T-helper 2 cell treated with Interferon-gamma antibody and Interleukin-4, amounts not matched to agents 5 μg/mL and 100 μg/mL, for 36 hours (primary cell): ENCODE results near the gene C1orf198.

ENCODE experiments used
- DNase-seq: peaks from one replicate; pipeline ENCODE4 v3.0.0; 2021; ENCODE audit warnings: low spot score
- H3K27ac Mint-ChIP-seq: one replicate; pipeline ENCODE4 v1.8.0; 2021; ENCODE audit warnings: mild to moderate bottlenecking, mixed read lengths
- H3K27me3 Mint-ChIP-seq: one replicate; pipeline ENCODE4 v1.8.0; 2021; ENCODE audit warnings: low read depth, mixed read lengths
- H3K36me3 Mint-ChIP-seq: one replicate; pipeline ENCODE4 v1.8.0; 2021; ENCODE audit warnings: low read depth, mixed read lengths
- H3K4me1 Mint-ChIP-seq: one replicate; pipeline ENCODE4 v1.8.0; 2021; ENCODE audit warnings: low read depth, mixed read lengths
- H3K4me3 Mint-ChIP-seq: one replicate; pipeline ENCODE4 v1.8.0; 2022; ENCODE audit warnings: mild to moderate bottlenecking, moderate library complexity, mixed read lengths
- H3K9me3 Mint-ChIP-seq: one replicate; pipeline ENCODE4 v1.8.0; 2021; ENCODE audit warnings: mixed read lengths

C1orf198 gene

GRCh38 chr1:230867903-230868735 is at the start of gene C1orf198:
Gene C1orf198, minus strand, starts transcription at chr1:230868521. Its CDS starts 9 bp downstream, at chr1:230868512.
- Mint-ChIP-seq H3K27me3 (peaks cover 42% of the 10 kb centered on the region), H3K27ac (no peak within 1 kb of the TSS), H3K4me1 (peaks cover 6% of the 10 kb centered on the region), H3K36me3 (no peaks in the 10 kb centered on the region), H3K4me3 (peak within 1 kb of the TSS; percentile 84), H3K9me3 (no peaks in the 10 kb centered on the region)
- DNase-seq, result peak; percentile 66

GRCh38 chr1:230917284-230918135 is 49.2 kb upstream of the C1orf198 start:
- Mint-ChIP-seq H3K4me1 (no peaks in the 10 kb centered on the region), H3K9me3 (no peaks in the 10 kb centered on the region), H3K4me3 (no peak overlapping the region), H3K36me3 (peaks cover 37% of the 10 kb centered on the region), H3K27ac (no peak overlapping the region), H3K27me3 (no peaks in the 10 kb centered on the region)
- DNase-seq, result peak; percentile 54

- H3K27ac Mint-ChIP-seq, result no peak overlapping the region
- H3K36me3 Mint-ChIP-seq, result peaks cover 32% of the 10 kb centered on the region
- H3K4me1 Mint-ChIP-seq, result no peaks in the 10 kb centered on the region
- no peak overlapping the region for H3K4me3 Mint-ChIP-seq
- H3K27me3 Mint-ChIP-seq, result no peaks in the 10 kb centered on the region
- no peaks in the 10 kb centered on the region for H3K9me3 Mint-ChIP-seq
- DNase-seq, result no peak
These were observed 48.4 kb upstream of the C1orf198 start for GRCh38 chr1:230916587-230917283.

GRCh38 chr1:230915078-230915477 is 46.8 kb upstream of the C1orf198 start:
- no peak for DNase-seq
- H3K27ac Mint-ChIP-seq, result no peak overlapping the region
- H3K27me3 Mint-ChIP-seq, result no peaks in the 10 kb centered on the region
- no peaks in the 10 kb centered on the region for H3K4me1 Mint-ChIP-seq
- H3K36me3 Mint-ChIP-seq, result peaks cover 37% of the 10 kb centered on the region
- H3K4me3 Mint-ChIP-seq, result no peak overlapping the region
- H3K9me3 Mint-ChIP-seq, result no peaks in the 10 kb centered on the region

- H3K4me1 Mint-ChIP-seq, result no peaks in the 10 kb centered on the region
- no peaks in the 10 kb centered on the region for H3K9me3 Mint-ChIP-seq
- DNase-seq, result no peak
- no peak overlapping the region for H3K4me3 Mint-ChIP-seq
- H3K27me3 Mint-ChIP-seq, result no peaks in the 10 kb centered on the region
- no peak overlapping the region for H3K27ac Mint-ChIP-seq
- peaks cover 30% of the 10 kb centered on the region for H3K36me3 Mint-ChIP-seq
These were observed 45.2 kb upstream of the C1orf198 start for GRCh38 chr1:230913496-230913895.

- Mint-ChIP-seq H3K4me1 (peaks cover 4% of the 10 kb centered on the region), H3K36me3 (peaks cover 45% of the 10 kb centered on the region), H3K27me3 (no peaks in the 10 kb centered on the region), H3K9me3 (no peaks in the 10 kb centered on the region), H3K27ac (no peak overlapping the region), H3K4me3 (no peak overlapping the region)
- DNase-seq, result no peak
These were observed 42.4 kb upstream of the C1orf198 start for GRCh38 chr1:230910755-230911117.

- no peaks in the 10 kb centered on the region for H3K27me3 Mint-ChIP-seq
- DNase-seq, result no peak
- H3K4me3 Mint-ChIP-seq, result no peak overlapping the region
- H3K4me1 Mint-ChIP-seq, result peaks cover 4% of the 10 kb centered on the region
- H3K9me3 Mint-ChIP-seq, result no peaks in the 10 kb centered on the region
- peaks cover 44% of the 10 kb centered on the region for H3K36me3 Mint-ChIP-seq
- H3K27ac Mint-ChIP-seq, result no peak overlapping the region
These were observed 41.8 kb upstream of the C1orf198 start for GRCh38 chr1:230909974-230910754.

- Mint-ChIP-seq H3K27me3 (no peaks in the 10 kb centered on the region), H3K4me1 (peaks cover 4% of the 10 kb centered on the region), H3K9me3 (no peaks in the 10 kb centered on the region), H3K4me3 (no peak overlapping the region), H3K36me3 (peaks cover 37% of the 10 kb centered on the region), H3K27ac (no peak overlapping the region)
- no peak for DNase-seq
These were observed 39.3 kb upstream of the C1orf198 start for GRCh38 chr1:230907472-230908205.

- Mint-ChIP-seq H3K4me3 (no peak overlapping the region), H3K27me3 (no peaks in the 10 kb centered on the region), H3K36me3 (peaks cover 35% of the 10 kb centered on the region), H3K9me3 (no peaks in the 10 kb centered on the region), H3K27ac (peak overlapping the region; percentile 8), H3K4me1 (peaks cover 4% of the 10 kb centered on the region)
- no peak for DNase-seq
These were observed 37.9 kb upstream of the C1orf198 start for GRCh38 chr1:230906226-230906625.

GRCh38 chr1:230905733-230906132 is 37.4 kb upstream of the C1orf198 start:
- H3K36me3 Mint-ChIP-seq, result peaks cover 32% of the 10 kb centered on the region
- H3K27ac Mint-ChIP-seq, result peak overlapping the region; percentile 26
- DNase-seq, result no peak
- H3K4me3 Mint-ChIP-seq, result no peak overlapping the region
- peaks cover 4% of the 10 kb centered on the region for H3K4me1 Mint-ChIP-seq
- no peaks in the 10 kb centered on the region for H3K27me3 Mint-ChIP-seq
- H3K9me3 Mint-ChIP-seq, result no peaks in the 10 kb centered on the region

GRCh38 chr1:230902349-230902923 is 34.1 kb upstream of the C1orf198 start:
- H3K36me3 Mint-ChIP-seq, result peaks cover 20% of the 10 kb centered on the region
- no peaks in the 10 kb centered on the region for H3K27me3 Mint-ChIP-seq
- no peaks in the 10 kb centered on the region for H3K9me3 Mint-ChIP-seq
- no peak overlapping the region for H3K27ac Mint-ChIP-seq
- H3K4me1 Mint-ChIP-seq, result peaks cover 4% of the 10 kb centered on the region
- no peak overlapping the region for H3K4me3 Mint-ChIP-seq
- no peak for DNase-seq

- Mint-ChIP-seq H3K9me3 (no peaks in the 10 kb centered on the region), H3K4me1 (peaks cover 4% of the 10 kb centered on the region), H3K27me3 (no peaks in the 10 kb centered on the region), H3K4me3 (no peak overlapping the region), H3K36me3 (peaks cover 15% of the 10 kb centered on the region), H3K27ac (no peak overlapping the region)
- DNase-seq, result no peak
These were observed 33.4 kb upstream of the C1orf198 start for GRCh38 chr1:230901671-230902070.
